Endothelial cell of umbilical vein (primary cell): ENCODE data around the gene SBK3. TPM values are rescaled to one million over a fixed set of nuclear protein-coding genes. Genes with fewer than 3 reads are reported as not detected.
"Not testable (repeated sequence)": the region's sequence is repeated elsewhere in the genome, so short reads cannot be mapped to it uniquely, and the experiment has no call there.

ENCODE experiments used
- BruUV-seq: library from RNA; stranded (reverse); fragments of 400-500 nt; replicated peaks from 2 replicates; lab custom pipeline; 2021; lab: Mats Ljungman, UMichigan
- CTCF ChIA-PET: fragments of 300-600, 350-600 bp; sonication (Branson Sonifier 250); formaldehyde crosslinking; loops from one replicate; lab custom pipeline; 2021; ENCODE audit warnings: antibody characterized with exemption, inconsistent platforms; lab: Charles Lee
- POLR2A ChIA-PET: fragments of 300-600, 350-600 bp; sonication (Branson Sonifier 250); formaldehyde crosslinking; loops from one replicate; lab custom pipeline; 2021; ENCODE audit warnings: antibody characterized with exemption, inconsistent platforms; lab: Charles Lee
- DNase-seq: peaks from one replicate; pipeline ENCODE4 v3.0.0-alpha.2; 2011; ENCODE audit warnings: low read depth, low spot score
- FAIRE-seq: peaks from 2 replicates; lab custom pipeline; 2011; peaks lifted over from hg19 to GRCh38; lab: Jason Lieb, UNC
- H2AFZ ChIP-seq: 2 replicates; pipeline ENCODE4 v1.6.0; 2012; ENCODE audit warnings: low read depth, low read length, control low read depth, inconsistent platforms
- H3K27ac ChIP-seq: 2 replicates; pipeline ENCODE4 v1.5.1; 2011; ENCODE audit warnings: low read depth, mild to moderate bottlenecking, control low read depth, low read length, moderate library complexity; ENCODE audit not compliant: insufficient read depth
- H3K27me3 ChIP-seq, 2 experiments: 2 replicates each; pipeline versions ENCODE4 v1.6.0 to v1.6.1; 2011; ENCODE audit warnings: low read length in 2 of 2, mixed read lengths in 1 of 2; ENCODE audit not compliant: control insufficient read depth in 2 of 2, insufficient read depth in 2 of 2
- H3K36me3 ChIP-seq, 2 experiments: 2 replicates in 1 of 2; 3 replicates in 1 of 2; pipeline ENCODE4 v1.5.1; 2011; ENCODE audit warnings: low read length in 2 of 2, mild to moderate bottlenecking in 1 of 2, moderate library complexity in 1 of 2; ENCODE audit not compliant: control insufficient read depth in 2 of 2, insufficient read depth in 2 of 2; ENCODE audit errors: extremely low read depth in 1 of 2
- H3K4me1 ChIP-seq: 3 replicates; pipeline ENCODE4 v1.5.1; 2011; ENCODE audit warnings: mild to moderate bottlenecking, low read length; ENCODE audit not compliant: control insufficient read depth, insufficient read depth; ENCODE audit errors: extremely low read depth
- H3K4me2 ChIP-seq: 2 replicates; pipeline ENCODE4 v1.6.1; 2011; ENCODE audit warnings: low read length, control low read depth, mixed read lengths; ENCODE audit not compliant: insufficient read depth
- H3K4me3 ChIP-seq, 3 experiments: fragments of 200-600 bp in 1 of 3; sonication (generic), shearing (Covaris generic) in 1 of 3; replicated peaks in 1 of 3; 2 replicates each; pipeline ENCODE4 v1.5.1; 2011 to 2016; ENCODE audit warnings: control low read depth in 3 of 3, low read length in 3 of 3, mild to moderate bottlenecking in 2 of 3, inconsistent platforms in 1 of 3, low read depth in 1 of 3, moderate library complexity in 1 of 3; ENCODE audit not compliant: insufficient read depth in 1 of 3
- H3K79me2 ChIP-seq: 2 replicates; pipeline ENCODE4 v1.6.0; 2012; ENCODE audit warnings: low read length, inconsistent platforms; ENCODE audit not compliant: control insufficient read depth, insufficient read depth
- H3K9ac ChIP-seq: replicated peaks from 2 replicates; pipeline ENCODE3; 2011; ENCODE audit warnings: low read length, control low read depth; ENCODE audit not compliant: insufficient read depth; ENCODE audit errors: extremely low read depth
- H3K9me1 ChIP-seq: replicated peaks from 3 replicates; pipeline ENCODE4 v1.6.0; 2011; ENCODE audit warnings: mild to moderate bottlenecking, low read length; ENCODE audit not compliant: control insufficient read depth, insufficient read depth; ENCODE audit errors: extremely low read depth
- H3K9me3 ChIP-seq: replicated peaks from 2 replicates; pipeline ENCODE4 v1.5.1; 2012; ENCODE audit warnings: low read length, inconsistent platforms; ENCODE audit not compliant: control insufficient read depth, insufficient read depth
- H4K20me1 ChIP-seq: replicated peaks from 2 replicates; pipeline ENCODE3; 2011; ENCODE audit warnings: mild to moderate bottlenecking, low read length; ENCODE audit not compliant: control insufficient read depth, insufficient read depth; ENCODE audit errors: extremely low read depth
- EZH2 ChIP-seq: IDR thresholded peaks from 2 replicates; pipeline ENCODE4 v1.6.1; 2012; ENCODE audit warnings: borderline replicate concordance, low read depth, mild to moderate bottlenecking, moderate library complexity, low read length, inconsistent platforms; ENCODE audit not compliant: severe bottlenecking
- FOS ChIP-seq: IDR thresholded peaks from 2 replicates; pipeline ENCODE4 v1.6.1; 2011; ENCODE audit warnings: mild to moderate bottlenecking, low read length, moderate library complexity, borderline replicate concordance; ENCODE audit not compliant: insufficient read depth
- GATA2 ChIP-seq: IDR thresholded peaks from 2 replicates; pipeline ENCODE4 v1.7.0; 2011; ENCODE audit warnings: low read depth, mild to moderate bottlenecking, moderate library complexity, mixed read lengths, low read length; ENCODE audit not compliant: insufficient read length, insufficient read depth
- JUN ChIP-seq: IDR thresholded peaks from 2 replicates; pipeline ENCODE4 v1.6.1; 2011; ENCODE audit warnings: borderline replicate concordance, low read depth; ENCODE audit not compliant: insufficient read length, insufficient read depth
- MYC ChIP-seq: IDR thresholded peaks from one replicate; pipeline ENCODE4 v1.6.1; 2011; ENCODE audit warnings: mild to moderate bottlenecking, low read depth, low read length
- POLR2A ChIP-seq: IDR thresholded peaks from 2 replicates; pipeline ENCODE4 v1.6.1; 2012; ENCODE audit warnings: low read depth, mild to moderate bottlenecking, control low read depth, low read length
- POLR2AphosphoS5 ChIP-seq: IDR thresholded peaks from 2 replicates; pipeline ENCODE4 v1.6.1; 2012; ENCODE audit warnings: low read depth, mild to moderate bottlenecking, control low read depth, low read length, moderate library complexity; ENCODE audit not compliant: insufficient read depth
- dilution Hi-C: fragments of 300-500 bp; cut with MboI; formaldehyde crosslinking; loops from one replicate; pipeline ENCODE4 v1.15.0; 2019; ENCODE audit warnings: low sequenced_read_pairs; ENCODE audit not compliant: extremely low pct_ligation_motif_present
- intact Hi-C: fragments of 100-400 bp; cut with micrococcal nuclease; formaldehyde crosslinking; loops from one replicate; pipeline ENCODE4 v1.10.0; 2022
- polyA plus RNA-seq, 4 experiments: library from polyadenylated mRNA; depleted of rRNA in 3 of 4; stranded (reverse) in 3 of 4; unstranded in 1 of 4; fragments of >200 nt; gene quantifications; 2 replicates each; pipeline versions ENCODE4 v1.2.1 to v1.2.3, GENCODE V29; 2011 to 2012; ENCODE audit warnings: missing spikeins in 1 of 4
- total RNA-seq: library from RNA; stranded (reverse); gene quantifications from 2 replicates; pipeline ENCODE4 v1.2.3, GENCODE V29; 2021
- TF ChIP-seq, protein P1 (sequence below): IDR thresholded peaks from 2 replicates; pipeline ENCODE4 v1.6.1; 2011; ENCODE audit not compliant: insufficient read depth, insufficient read length
- TF ChIP-seq, protein P2 (sequence below), 2 donors: IDR thresholded peaks; 1 replicate in 1 of 2; 2 replicates in 1 of 2; pipeline ENCODE4 v1.5.1; 2011; ENCODE audit warnings: low read length in 2 of 2, mild to moderate bottlenecking in 2 of 2, moderate library complexity in 2 of 2, control low read depth in 1 of 2, inconsistent platforms in 1 of 2, low read depth in 1 of 2; ENCODE audit not compliant: insufficient read depth in 1 of 2; ENCODE audit errors: extremely low read depth in 1 of 2

SBK3 gene
- total and polyA plus RNA-seq, 2 donors (not counting 3 experiments of a cell fraction or from before 2014, with no cell fraction given): 0.18 to 0.62 TPM

GRCh38 chr19:55497763-55498162, 47.6 kb downstream of the SBK3 start:
- BruUV-seq: no TSS peak
- FAIRE-seq (no peak), DNase-seq (no peak)
- H3K9me3 ChIP-seq: no peaks in the 10 kb centered on the region
- intact Hi-C loops: no loop called here
- TF ChIP-seq, protein P1, sequence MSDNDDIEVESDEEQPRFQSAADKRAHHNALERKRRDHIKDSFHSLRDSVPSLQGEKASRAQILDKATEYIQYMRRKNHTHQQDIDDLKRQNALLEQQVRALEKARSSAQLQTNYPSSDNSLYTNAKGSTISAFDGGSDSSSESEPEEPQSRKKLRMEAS: no peak
- TF ChIP-seq POLR2A: no peak
- no peak for TF ChIP-seq JUN
- TF ChIP-seq, protein P2, sequence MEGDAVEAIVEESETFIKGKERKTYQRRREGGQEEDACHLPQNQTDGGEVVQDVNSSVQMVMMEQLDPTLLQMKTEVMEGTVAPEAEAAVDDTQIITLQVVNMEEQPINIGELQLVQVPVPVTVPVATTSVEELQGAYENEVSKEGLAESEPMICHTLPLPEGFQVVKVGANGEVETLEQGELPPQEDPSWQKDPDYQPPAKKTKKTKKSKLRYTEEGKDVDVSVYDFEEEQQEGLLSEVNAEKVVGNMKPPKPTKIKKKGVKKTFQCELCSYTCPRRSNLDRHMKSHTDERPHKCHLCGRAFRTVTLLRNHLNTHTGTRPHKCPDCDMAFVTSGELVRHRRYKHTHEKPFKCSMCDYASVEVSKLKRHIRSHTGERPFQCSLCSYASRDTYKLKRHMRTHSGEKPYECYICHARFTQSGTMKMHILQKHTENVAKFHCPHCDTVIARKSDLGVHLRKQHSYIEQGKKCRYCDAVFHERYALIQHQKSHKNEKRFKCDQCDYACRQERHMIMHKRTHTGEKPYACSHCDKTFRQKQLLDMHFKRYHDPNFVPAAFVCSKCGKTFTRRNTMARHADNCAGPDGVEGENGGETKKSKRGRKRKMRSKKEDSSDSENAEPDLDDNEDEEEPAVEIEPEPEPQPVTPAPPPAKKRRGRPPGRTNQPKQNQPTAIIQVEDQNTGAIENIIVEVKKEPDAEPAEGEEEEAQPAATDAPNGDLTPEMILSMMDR (IDR thresholded peaks at IDR 0.05; ENCODE audit: extremely low read depth in 1 of 2, insufficient read depth in 1 of 2, low read depth in 1 of 2, low read length in 2 of 2): no peak
- TF ChIP-seq MYC: no peak
- TF ChIP-seq EZH2: no peak
- no peak for TF ChIP-seq GATA2
- no peak for TF ChIP-seq FOS
- no peak for TF ChIP-seq POLR2AphosphoS5
- no peak overlapping the region for H3K27ac ChIP-seq
- H3K79me2 ChIP-seq: no peaks in the 10 kb centered on the region
- H3K27me3 ChIP-seq: no peaks in the 10 kb centered on the region
- H3K4me2 ChIP-seq: no peak overlapping the region
- H3K36me3 ChIP-seq: no peaks in the 10 kb centered on the region
- H3K4me1 ChIP-seq: no peaks in the 10 kb centered on the region
- H2AFZ ChIP-seq: no peak overlapping the region
- CTCF ChIA-PET: interaction anchor here (2.7 kb wide), 1 partner anchor 30 kb away, joined by 22 read pairs; no protein-coding TSS in a partner anchor
- H3K4me3 ChIP-seq: no peak overlapping the region
- dilution Hi-C loops: no loop called here
- H3K9me1 ChIP-seq: no peaks in the 10 kb centered on the region
- POLR2A ChIA-PET: interaction anchor here (0.6 kb wide), 1 partner anchor 85 kb away, joined by 4 read pairs; no protein-coding TSS in a partner anchor
- no peak overlapping the region for H3K9ac ChIP-seq
- H4K20me1 ChIP-seq: no peaks in the 10 kb centered on the region

GRCh38 chr19:55496820-55497219, 48.5 kb downstream of the SBK3 start:
- FAIRE-seq, BruUV-seq, intact Hi-C loops, H3K27ac ChIP-seq, H3K9me1 ChIP-seq, H4K20me1 ChIP-seq, H3K4me3 ChIP-seq, H3K27me3 ChIP-seq, H3K36me3 ChIP-seq, H3K4me2 ChIP-seq, H3K79me2 ChIP-seq, H3K4me1 ChIP-seq, dilution Hi-C loops, DNase-seq, H2AFZ ChIP-seq, H3K9me3 ChIP-seq, H3K9ac ChIP-seq: not testable (repeated sequence)
- CTCF ChIA-PET: interaction anchor here (0.9 to 1.2 kb wide), 2 partner anchors 29 to 356 kb away, joined by 3 read pairs; no protein-coding TSS in a partner anchor
- POLR2A ChIA-PET: interaction anchor here (0.8 kb wide), 1 partner anchor 20 kb away, joined by 6 read pairs; no protein-coding TSS in a partner anchor
